Spleen (tissue), 11 donors: ENCODE data around the gene EVPL. TPM values are rescaled to one million over a fixed set of nuclear protein-coding genes. Genes with fewer than 3 reads are reported as not detected.

Experiments
- DNase-seq: peaks from one replicate; pipeline ENCODE4 v3.0.0-alpha.2; 2020
- H3K27ac ChIP-seq, 8 donors: fragments of 200-600 bp; sonication (generic) in 7 of 8; 1 replicate in 4 of 8; 2 replicates in 4 of 8; pipeline versions ENCODE4 v1.5.0 to v1.8.0; 2016 to 2021; ENCODE audit warnings: inconsistent platforms in 4 of 8, mild to moderate bottlenecking in 4 of 8, moderate library complexity in 1 of 8
- H3K27me3 ChIP-seq, 7 donors: fragments of 200-600 bp; sonication (generic) in 6 of 7; replicated peaks in 1 of 7; 1 replicate in 4 of 7; 2 replicates in 3 of 7; pipeline versions ENCODE4 v1.5.0 to v1.8.0; 2016 to 2021; ENCODE audit warnings: inconsistent platforms in 3 of 7, mild to moderate bottlenecking in 1 of 7
- H3K36me3 ChIP-seq, 6 donors: fragments of 200-600 bp; sonication (generic) in 5 of 6; 1 replicate in 4 of 6; 2 replicates in 2 of 6; pipeline versions ENCODE4 v1.5.0 to v1.8.0; 2016 to 2021; ENCODE audit warnings: inconsistent platforms in 2 of 6
- H3K4me1 ChIP-seq, 6 donors: fragments of 200-600 bp; sonication (generic) in 5 of 6; 1 replicate in 3 of 6; 2 replicates in 3 of 6; pipeline versions ENCODE4 v1.5.0 to v1.8.0; 2016 to 2021; ENCODE audit warnings: inconsistent platforms in 3 of 6
- H3K4me3 ChIP-seq, 8 donors: fragments of 200-600 bp; sonication (generic) in 7 of 8; 1 replicate in 4 of 8; 2 replicates in 4 of 8; pipeline versions ENCODE4 v1.5.0 to v1.8.0; 2016 to 2021; ENCODE audit warnings: inconsistent platforms in 4 of 8, mild to moderate bottlenecking in 4 of 8, moderate library complexity in 2 of 8
- H3K9me3 ChIP-seq, 8 donors: fragments of 200-600 bp; sonication (generic) in 7 of 8; 1 replicate in 4 of 8; 2 replicates in 4 of 8; pipeline versions ENCODE4 v1.5.0 to v1.8.0; 2016 to 2021; ENCODE audit warnings: inconsistent platforms in 4 of 8
- POLR2A ChIP-seq, 3 donors: fragments of 450-650 bp; IDR thresholded peaks; one replicate each; pipeline ENCODE4 v1.5.1; 2017; ENCODE audit warnings: antibody characterized with exemption in 3 of 3, mild to moderate bottlenecking in 1 of 3
- POLR2AphosphoS5 ChIP-seq, 3 donors: sonication (generic); formaldehyde crosslinking; IDR thresholded peaks; one replicate each; pipeline ENCODE4 v1.5.1; 2017; ENCODE audit warnings: antibody characterized with exemption in 3 of 3
- WGBS, 5 donors: extraction: QIAGEN DNeasy Blood & Tissue Kit in 3 of 5; methylation state at CpG; one replicate each; pipeline versions ENCODE4 v1.1.5 to v1.1.7; 2013 to 2018; 5-methylcytosine and 5-hydroxymethylcytosine counted together
- intact Hi-C: fragments of 100-400 bp; cut with DNase I; formaldehyde crosslinking; loops from one replicate; pipeline ENCODE4 v1.15.0; 2023; ENCODE audit warnings: low total_unique reads
- polyA plus RNA-seq, 3 donors: library from polyadenylated mRNA; stranded (reverse); fragments of 200-250 nt; gene quantifications; one replicate each; pipeline ENCODE4 v1.2.1, GENCODE V29; 2013
- total RNA-seq, 7 donors: library from RNA; depleted of rRNA in 3 of 7; stranded (reverse); fragments of >200 nt in 3 of 7; fragmentation: NEBNext Ultra II Directional in 4 of 7; extraction: Animal tissue kit (Norgen Biotek cat#: 25700) in 4 of 7; gene quantifications; one replicate each; pipeline versions ENCODE4 v1.1.0 to v1.2.1, GENCODE V29; 2016 to 2021
- TF ChIP-seq, protein P1 (sequence below), 11 experiments: fragments of 200-600 bp in 7 of 11; fragments of 450-650 bp in 4 of 11; sonication (generic) in 4 of 11; IDR thresholded peaks in 8 of 11; conservative IDR thresholded peaks in 3 of 11; 1 replicate in 7 of 11; 2 replicates in 4 of 11; pipeline versions ENCODE4 v1.4.0 to v1.8.0; 2016 to 2021; ENCODE audit warnings: antibody characterized with exemption in 11 of 11, inconsistent platforms in 4 of 11, mild to moderate bottlenecking in 1 of 11
- donor health status: healthy with polysubstance abuse.
- donor health status: DM: no; HTN: no; CAD: no; lungs with moderate emphysema.
- donor health status: DM: no; HTN: no; CAD: no.
- donor health status: Bipolar disorder and iron deficiency.
- donor health status: healthy.
- donor health status: DM: no; HTN: no; CAD: no.
- donor health status: DM: yes; HTN: yes; CAD: no.

EVPL gene
- total and polyA plus RNA-seq, 10 donors: 0.04 to 0.56 (median 0.06) TPM; not detected in 3

DNA sequence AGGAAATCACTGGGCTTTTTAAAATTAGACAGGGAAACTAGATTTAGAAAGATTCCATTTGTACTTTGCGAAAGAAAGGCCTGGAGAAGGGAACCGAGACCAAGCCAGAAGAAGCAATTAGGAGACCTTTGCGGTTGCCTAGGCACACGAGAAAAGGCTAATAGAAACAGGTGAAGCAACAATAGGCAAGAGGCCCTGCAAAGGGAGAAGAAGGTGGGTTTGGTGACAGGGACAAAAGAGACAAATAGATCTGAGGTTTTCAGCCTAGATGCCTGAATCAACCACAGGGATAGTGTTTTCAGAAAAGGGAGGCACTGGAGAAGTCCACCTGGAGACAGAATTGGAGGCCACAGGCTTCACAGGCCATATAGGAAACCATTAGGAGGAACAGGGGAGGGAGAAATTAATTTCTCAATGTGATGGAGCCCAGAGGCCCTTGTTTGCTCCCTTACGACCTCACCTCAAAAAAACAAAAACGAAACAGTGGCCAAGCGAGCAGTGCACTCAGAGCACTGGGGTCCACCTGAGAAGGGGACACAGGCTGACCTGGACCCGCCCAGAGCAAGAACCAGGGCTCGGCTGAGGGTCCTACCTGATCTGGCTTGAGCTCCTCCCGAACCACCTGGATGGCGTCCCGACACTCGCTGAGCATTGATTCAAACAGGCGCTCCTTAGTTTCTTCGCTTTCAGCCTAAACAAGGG, 22.9 kb upstream of the EVPL start:
- intact Hi-C loops: no loop called here
- whole genome bisulfite sequencing, 5 donors: 92 to 95% (median 95%) methylated on average over 15 of the region's 15 CpGs
- no peak overlapping the region for H3K4me3 ChIP-seq
- H3K27ac ChIP-seq: no peak overlapping the region
- no peaks in the 10 kb centered on the region for H3K27me3 ChIP-seq
- H3K36me3 ChIP-seq: peaks cover 8 to 100% (median 94%) of the 10 kb centered on the region in 6 donors
- no peak for DNase-seq
- H3K9me3 ChIP-seq: no peaks in the 10 kb centered on the region
- H3K4me1 ChIP-seq: peaks cover 0 to 8% (median 3%) of the 10 kb centered on the region in 6 donors
- TF ChIP-seq POLR2A (IDR thresholded peaks at IDR 0.05): no peak
- TF ChIP-seq POLR2AphosphoS5 (IDR thresholded peaks at IDR 0.05): no peak
- TF ChIP-seq, protein P1, sequence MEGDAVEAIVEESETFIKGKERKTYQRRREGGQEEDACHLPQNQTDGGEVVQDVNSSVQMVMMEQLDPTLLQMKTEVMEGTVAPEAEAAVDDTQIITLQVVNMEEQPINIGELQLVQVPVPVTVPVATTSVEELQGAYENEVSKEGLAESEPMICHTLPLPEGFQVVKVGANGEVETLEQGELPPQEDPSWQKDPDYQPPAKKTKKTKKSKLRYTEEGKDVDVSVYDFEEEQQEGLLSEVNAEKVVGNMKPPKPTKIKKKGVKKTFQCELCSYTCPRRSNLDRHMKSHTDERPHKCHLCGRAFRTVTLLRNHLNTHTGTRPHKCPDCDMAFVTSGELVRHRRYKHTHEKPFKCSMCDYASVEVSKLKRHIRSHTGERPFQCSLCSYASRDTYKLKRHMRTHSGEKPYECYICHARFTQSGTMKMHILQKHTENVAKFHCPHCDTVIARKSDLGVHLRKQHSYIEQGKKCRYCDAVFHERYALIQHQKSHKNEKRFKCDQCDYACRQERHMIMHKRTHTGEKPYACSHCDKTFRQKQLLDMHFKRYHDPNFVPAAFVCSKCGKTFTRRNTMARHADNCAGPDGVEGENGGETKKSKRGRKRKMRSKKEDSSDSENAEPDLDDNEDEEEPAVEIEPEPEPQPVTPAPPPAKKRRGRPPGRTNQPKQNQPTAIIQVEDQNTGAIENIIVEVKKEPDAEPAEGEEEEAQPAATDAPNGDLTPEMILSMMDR (IDR thresholded peaks at IDR 0.05 in 8 of 11, conservative IDR thresholded peaks at IDR 0.05 in 3 of 11): no peak

DNA sequence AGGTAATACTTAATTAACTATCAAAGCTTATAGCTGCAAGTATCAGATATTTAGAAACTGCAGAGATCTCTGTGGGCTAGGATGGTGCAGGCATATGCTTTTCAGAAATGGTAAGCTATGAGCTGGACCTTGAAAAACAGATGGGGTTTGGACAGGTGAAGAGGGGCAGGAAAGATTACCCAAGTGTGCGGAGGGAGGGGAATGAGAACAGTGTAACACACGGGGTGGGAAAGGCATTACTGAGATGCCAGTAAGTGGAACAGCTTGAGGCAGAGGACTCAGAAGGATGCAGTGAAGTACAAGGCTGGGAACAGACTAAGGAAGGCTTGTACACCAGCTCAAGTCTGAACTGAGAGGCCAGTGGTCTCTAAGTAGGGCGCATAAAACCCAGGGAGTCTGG, 22.1 kb upstream of the EVPL start:
- no peak overlapping the region for H3K27ac ChIP-seq
- intact Hi-C loops: no loop called here
- H3K36me3 ChIP-seq: peaks cover 11 to 100% (median 95%) of the 10 kb centered on the region in 6 donors
- no peaks in the 10 kb centered on the region for H3K27me3 ChIP-seq
- TF ChIP-seq POLR2AphosphoS5 (IDR thresholded peaks at IDR 0.05) (no peak), POLR2A (IDR thresholded peaks at IDR 0.05) (no peak)
- TF ChIP-seq, protein P1 (IDR thresholded peaks at IDR 0.05 in 8 of 11, conservative IDR thresholded peaks at IDR 0.05 in 3 of 11): no peak
- no peak for DNase-seq
- peaks cover 0 to 7% (median 3%) of the 10 kb centered on the region in 6 donors for H3K4me1 ChIP-seq
- WGBS, 5 donors: 87 to 99% (median 91%) methylated on average over 3 of the region's 3 CpGs
- H3K4me3 ChIP-seq: no peak overlapping the region
- H3K9me3 ChIP-seq: no peaks in the 10 kb centered on the region

DNA sequence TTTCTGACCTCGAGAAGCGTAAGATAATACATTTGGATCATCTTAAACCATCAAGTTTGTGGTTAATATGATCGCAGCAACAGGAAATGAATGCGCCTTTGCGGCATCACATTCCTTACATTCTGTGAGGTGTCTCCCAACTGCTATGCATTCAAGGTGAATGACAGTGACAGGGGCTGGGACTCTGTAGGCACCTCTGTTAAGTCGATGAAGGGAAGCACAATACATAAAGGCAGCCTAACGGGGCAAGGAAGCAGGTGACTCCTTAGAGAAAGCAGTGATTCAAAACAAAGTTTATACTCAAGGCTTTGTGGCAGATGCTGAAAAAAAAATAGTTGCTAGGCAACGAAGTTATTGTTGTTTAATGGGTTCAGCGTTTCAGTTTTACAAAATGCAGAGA, 21.6 kb upstream of the EVPL start:
- Histone ChIP-seq H3K4me1 (peaks cover 0 to 7% (median under 1%) of the 10 kb centered on the region in 6 donors), H3K9me3 (no peaks in the 10 kb centered on the region), H3K27ac (no peak overlapping the region), H3K27me3 (no peaks in the 10 kb centered on the region), H3K4me3 (no peak overlapping the region), H3K36me3 (peaks cover 12 to 100% (median 95%) of the 10 kb centered on the region in 6 donors)
- DNase-seq: no peak
- intact Hi-C loops: no loop called here
- no peak for TF ChIP-seq POLR2A (IDR thresholded peaks at IDR 0.05)
- 81 to 86% (median 83%) methylated on average over 9 of the region's 9 CpGs for WGBS, 5 donors

DNA sequence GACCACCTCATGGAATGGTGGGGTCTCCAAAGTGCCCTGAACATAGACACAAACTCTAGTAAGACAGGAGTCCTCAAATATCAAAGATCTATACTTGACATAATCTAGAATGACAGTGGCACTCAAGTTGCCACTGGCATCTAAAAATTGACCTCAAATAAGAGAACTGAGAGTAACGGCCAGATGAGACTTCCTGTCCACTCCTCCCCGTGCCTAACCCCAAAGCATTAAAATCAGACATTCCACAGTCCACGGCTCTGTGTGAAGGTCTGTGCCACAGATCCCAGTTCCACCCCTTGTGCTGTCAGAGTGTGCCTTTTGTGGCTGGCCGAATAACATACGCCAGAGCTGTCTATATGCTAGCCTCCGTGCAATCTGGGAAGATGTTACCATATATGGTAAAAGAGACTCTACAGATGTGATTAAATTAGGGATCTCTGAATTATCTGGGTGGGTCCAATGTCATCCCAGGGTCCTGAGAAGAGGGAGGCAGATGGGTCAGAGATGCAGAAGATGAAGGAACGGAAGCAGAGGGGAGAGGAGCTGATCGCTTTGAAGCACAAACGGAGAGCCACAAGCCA, 21.0 kb upstream of the EVPL start:
- DNase-seq: no peak

More for the DNA sequence above, 21.0 kb upstream of the EVPL start:
- Histone ChIP-seq H3K4me3 (no peak overlapping the region), H3K27me3 (no peaks in the 10 kb centered on the region), H3K9me3 (no peaks in the 10 kb centered on the region), H3K36me3 (peaks cover 12 to 100% (median 95%) of the 10 kb centered on the region in 6 donors), H3K27ac (no peak overlapping the region), H3K4me1 (peaks cover 0 to 4% (median 0%) of the 10 kb centered on the region in 6 donors)
- intact Hi-C loops: no loop called here
- 64 to 88% (median 79%) methylated on average over 9 of the region's 9 CpGs for whole genome bisulfite sequencing, 5 donors
- TF ChIP-seq, protein P1 (IDR thresholded peaks at IDR 0.05 in 8 of 11, conservative IDR thresholded peaks at IDR 0.05 in 3 of 11): no peak
- TF ChIP-seq POLR2AphosphoS5 (IDR thresholded peaks at IDR 0.05): no peak
- TF ChIP-seq POLR2A (IDR thresholded peaks at IDR 0.05): no peak
